Neural progenitor cell (in vitro differentiated cells): ENCODE data around the gene WDR33. TPM values are rescaled to one million over a fixed set of nuclear protein-coding genes. Genes with fewer than 3 reads are reported as not detected.

Experiments
- DNase-seq: peaks from one replicate; pipeline ENCODE4 v3.0.0-alpha.2; 2016; ENCODE audit warnings: low spot score
- H2AFZ ChIP-seq: fragments of 200-600 bp; sonication (generic); replicated peaks from 2 replicates; pipeline ENCODE4 v1.6.1; 2016; ENCODE audit warnings: antibody characterized with exemption
- H3F3A ChIP-seq: fragments of 200-600 bp; sonication (generic); 2 replicates; pipeline ENCODE4 v1.6.1; 2016; ENCODE audit warnings: antibody characterized with exemption, low read depth
- H3K27ac ChIP-seq: fragments of 200-600 bp; sonication (generic); 2 replicates; pipeline ENCODE4 v1.5.1; 2016; ENCODE audit warnings: mild to moderate bottlenecking
- H3K27me3 ChIP-seq: fragments of 200-600 bp; sonication (generic); 2 replicates; pipeline ENCODE4 v1.6.1; 2016; ENCODE audit warnings: mild to moderate bottlenecking, moderate library complexity
- H3K36me3 ChIP-seq: fragments of 200-600 bp; sonication (generic); 2 replicates; pipeline ENCODE4 v1.5.1; 2016
- H3K4me1 ChIP-seq: fragments of 200-600 bp; sonication (generic); 2 replicates; pipeline ENCODE4 v1.6.1; 2016; ENCODE audit warnings: mixed run types
- H3K4me2 ChIP-seq: fragments of 200-600 bp; sonication (generic); 2 replicates; pipeline ENCODE4 v1.6.1; 2016
- H3K4me3 ChIP-seq: fragments of 200-600 bp; sonication (generic); 2 replicates; pipeline ENCODE4 v1.5.1; 2016
- H3K79me2 ChIP-seq: fragments of 200-600 bp; sonication (generic); 2 replicates; pipeline ENCODE4 v1.6.1; 2016; ENCODE audit warnings: low read depth
- H3K9ac ChIP-seq: fragments of 200-600 bp; sonication (generic); 2 replicates; pipeline ENCODE4 v1.6.1; 2016
- H3K9me3 ChIP-seq: fragments of 200-600 bp; sonication (generic); 2 replicates; pipeline ENCODE4 v1.5.1; 2016; ENCODE audit warnings: low read depth
- H4K20me1 ChIP-seq: fragments of 200-600 bp; sonication (generic); 2 replicates; pipeline ENCODE4 v1.6.1; 2016; ENCODE audit warnings: low read depth
- H3K27ac Mint-ChIP-seq: 3 replicates; pipeline ENCODE4 v1.8.0; 2021; ENCODE audit warnings: mixed read lengths
- H3K27me3 Mint-ChIP-seq: 2 replicates; pipeline ENCODE4 v1.8.0; 2022; ENCODE audit warnings: low read depth, mild to moderate bottlenecking, inconsistent platforms, moderate library complexity, mixed read lengths; ENCODE audit not compliant: insufficient read depth
- H3K36me3 Mint-ChIP-seq: 3 replicates; pipeline ENCODE4 v1.8.0; 2021; ENCODE audit warnings: mixed read lengths
- H3K4me1 Mint-ChIP-seq: 3 replicates; pipeline ENCODE4 v1.8.0; 2021; ENCODE audit warnings: mixed read lengths
- H3K4me3 Mint-ChIP-seq: 3 replicates; pipeline ENCODE4 v1.8.0; 2021; ENCODE audit warnings: mild to moderate bottlenecking, moderate library complexity, mixed read lengths
- H3K9me3 Mint-ChIP-seq: 3 replicates; pipeline ENCODE4 v1.8.0; 2020; ENCODE audit warnings: mixed read lengths
- CTCF ChIP-seq: fragments of 200-600 bp; sonication (generic); IDR thresholded peaks from 2 replicates; pipeline ENCODE4 v1.5.1; 2017; ENCODE audit warnings: antibody characterized with exemption, mild to moderate bottlenecking
- EZH2 ChIP-seq: fragments of 200-600 bp; sonication (generic); IDR thresholded peaks from 2 replicates; pipeline ENCODE4 v1.6.1; 2017; ENCODE audit warnings: antibody characterized with exemption, mild to moderate bottlenecking, moderate library complexity
- EZH2phosphoT487 ChIP-seq: fragments of 200-600 bp; sonication (generic); IDR thresholded peaks from 2 replicates; pipeline ENCODE4 v1.6.1; 2017; ENCODE audit warnings: antibody characterized with exemption
- total RNA-seq: library from RNA; depleted of rRNA; stranded (reverse); fragments of >200 nt; gene quantifications from 2 replicates; pipeline ENCODE4 v1.2.3, GENCODE V29; 2015; ENCODE audit warnings: low replicate concordance

Gene WDR33
- total RNA-seq, 1 donor from 2014 or later: 83.4 TPM

DNA sequence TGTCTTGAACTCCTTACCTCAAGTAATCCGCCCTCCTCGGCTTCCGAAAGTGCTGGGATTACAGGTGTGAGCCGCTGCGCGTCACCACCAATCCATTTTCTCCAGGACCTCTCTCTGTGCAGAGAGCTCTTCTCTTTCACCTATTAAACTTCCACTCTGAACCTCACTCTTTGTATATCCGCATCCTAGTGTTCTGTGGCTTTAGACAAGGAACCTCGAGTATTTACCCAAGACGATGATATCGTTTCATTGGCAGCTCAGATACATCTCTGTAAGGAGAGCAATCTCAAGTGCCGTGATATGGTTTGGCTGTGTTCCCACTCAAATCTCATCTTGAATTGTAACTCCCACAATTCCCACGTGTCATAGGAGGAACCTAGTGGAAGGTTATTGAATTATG is 15.1 kb upstream of the WDR33 start:
- no peak overlapping the region for H3K4me3 ChIP-seq
- Mint-ChIP-seq H3K4me1 (no peaks in the 10 kb centered on the region), H3K27me3 (peaks cover 9% of the 10 kb centered on the region), H3K27ac (no peak overlapping the region), H3K36me3 (no peaks in the 10 kb centered on the region), H3K9me3 (peaks cover 33% of the 10 kb centered on the region), H3K4me3 (no peak overlapping the region)
- no peaks in the 10 kb centered on the region for H3K79me2 ChIP-seq
- no peak for TF ChIP-seq CTCF
- TF ChIP-seq EZH2phosphoT487: no peak
- TF ChIP-seq EZH2: no peak
- H3K4me1 ChIP-seq: no peaks in the 10 kb centered on the region
- no peak overlapping the region for H3K27ac ChIP-seq
- no peaks in the 10 kb centered on the region for H3K27me3 ChIP-seq
- H4K20me1 ChIP-seq: no peaks in the 10 kb centered on the region
- H3K36me3 ChIP-seq: no peaks in the 10 kb centered on the region
- H3K9ac ChIP-seq: no peak overlapping the region
- no peak overlapping the region for H3K4me2 ChIP-seq
- no peak overlapping the region for H2AFZ ChIP-seq
- no peak for DNase-seq
- H3F3A ChIP-seq: no peaks in the 10 kb centered on the region
- H3K9me3 ChIP-seq: no peaks in the 10 kb centered on the region

DNA sequence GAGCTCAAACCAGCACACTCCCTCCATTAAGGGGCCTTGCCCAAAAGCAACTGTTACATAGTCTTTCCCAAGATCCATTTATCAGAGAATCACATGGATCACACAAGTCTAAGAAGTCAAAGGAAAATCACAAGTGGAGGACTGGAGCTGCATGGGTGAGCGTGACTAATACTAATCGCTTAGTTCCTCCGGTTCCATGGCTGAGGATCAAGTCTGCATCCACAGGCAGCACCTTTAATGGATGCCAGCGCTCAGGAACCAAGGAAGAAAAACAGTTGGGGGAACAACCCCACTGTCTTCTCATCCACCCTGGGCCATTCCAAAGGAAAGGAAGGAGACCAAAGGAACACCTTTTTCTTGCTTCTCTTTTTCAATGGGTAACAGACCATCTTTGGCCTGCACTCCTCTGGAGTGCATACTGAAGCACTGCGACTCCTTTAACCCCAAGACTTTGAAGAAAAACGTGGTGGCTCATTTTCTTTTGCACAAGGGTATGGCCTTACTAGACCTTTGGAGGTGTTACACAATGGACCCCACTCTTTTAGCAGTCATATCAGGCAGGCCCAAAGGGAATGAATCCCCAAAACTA is 9.2 kb upstream of the WDR33 start:
- no peaks in the 10 kb centered on the region for H3K4me1 ChIP-seq
- no peaks in the 10 kb centered on the region for H3K4me1 Mint-ChIP-seq
- H3K36me3 Mint-ChIP-seq: no peaks in the 10 kb centered on the region
- no peak overlapping the region for H3K4me3 ChIP-seq
- peak; percentile 25 for DNase-seq
- no peaks in the 10 kb centered on the region for H3K27me3 ChIP-seq
- H3K9ac ChIP-seq: no peak overlapping the region
- no peak overlapping the region for H3K4me2 ChIP-seq
- no peaks in the 10 kb centered on the region for H3F3A ChIP-seq
- no peaks in the 10 kb centered on the region for H3K79me2 ChIP-seq
- H3K9me3 Mint-ChIP-seq: peaks cover 32% of the 10 kb centered on the region
- no peak overlapping the region for H2AFZ ChIP-seq
- H4K20me1 ChIP-seq: no peaks in the 10 kb centered on the region
- no peaks in the 10 kb centered on the region for H3K36me3 ChIP-seq
- no peak overlapping the region for H3K27ac Mint-ChIP-seq
- H3K27ac ChIP-seq: no peak overlapping the region
- H3K4me3 Mint-ChIP-seq: no peak overlapping the region
- H3K27me3 Mint-ChIP-seq: peaks cover 14% of the 10 kb centered on the region
- TF ChIP-seq EZH2phosphoT487 (no peak), CTCF (no peak)
- peaks cover 9% of the 10 kb centered on the region for H3K9me3 ChIP-seq

DNA sequence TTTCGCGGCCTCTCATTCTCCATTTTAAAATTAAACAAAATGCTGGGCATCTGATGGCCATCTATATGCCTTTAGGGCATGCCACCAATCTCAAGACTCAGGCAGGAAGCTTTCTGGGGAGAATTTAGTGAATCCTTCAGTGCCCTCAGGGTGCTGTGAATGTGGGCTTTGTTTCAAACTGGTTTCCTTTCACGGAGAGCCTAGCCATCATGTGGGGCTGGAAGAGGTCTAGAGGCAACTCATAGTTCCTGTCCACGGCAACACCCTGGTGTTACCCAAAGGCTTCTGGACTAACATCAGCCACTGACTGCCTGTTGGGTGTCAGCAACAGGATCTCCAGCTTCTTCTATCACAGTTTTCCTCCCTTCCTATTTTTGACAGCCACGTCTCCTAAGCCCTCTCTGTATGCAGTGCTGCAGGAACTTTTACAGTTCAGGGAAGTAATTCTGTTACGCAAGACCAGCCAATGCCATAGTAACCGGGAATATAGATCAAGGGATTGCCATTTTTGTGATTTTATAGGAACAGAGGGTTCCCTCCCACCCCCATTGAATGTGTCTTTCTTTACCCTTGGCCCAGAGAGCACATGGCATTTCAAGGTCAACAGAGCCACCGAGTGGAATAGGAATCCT is 7.9 kb upstream of the WDR33 start:
- Histone ChIP-seq H3K79me2 (no peaks in the 10 kb centered on the region), H3K4me1 (no peaks in the 10 kb centered on the region), H3K4me3 (no peak overlapping the region), H3K36me3 (no peaks in the 10 kb centered on the region), H4K20me1 (no peaks in the 10 kb centered on the region), H3K9me3 (peaks cover 9% of the 10 kb centered on the region), H3F3A (no peaks in the 10 kb centered on the region), H3K27ac (no peak overlapping the region), H2AFZ (no peak overlapping the region), H3K9ac (no peak overlapping the region), H3K4me2 (no peak overlapping the region), H3K27me3 (no peaks in the 10 kb centered on the region)
- Mint-ChIP-seq H3K4me3 (no peak overlapping the region), H3K27me3 (peaks cover 14% of the 10 kb centered on the region), H3K9me3 (peaks cover 29% of the 10 kb centered on the region), H3K36me3 (no peaks in the 10 kb centered on the region), H3K27ac (no peak overlapping the region), H3K4me1 (no peaks in the 10 kb centered on the region)
- no peak for DNase-seq
- TF ChIP-seq CTCF: no peak
- TF ChIP-seq EZH2: no peak
- no peak for TF ChIP-seq EZH2phosphoT487
